AML-193 (cell line): ENCODE data around the gene FSTL5.

ENCODE experiments used
- DNase-seq, 2 experiments: peaks; one replicate each; lab custom pipeline; 2025; lab: John Stamatoyannopoulos, UW

FSTL5 gene

GRCh38 chr4:161336016-161336530, 827.7 kb downstream of the FSTL5 start:
- no peak for DNase-seq
